SKM-1 treated with dmso at 0.1 percent for 144 hours (cell line): ENCODE measurements around the gene RGS6.

Source experiments
- DNase-seq: peaks from one replicate; lab custom pipeline; 2025; ENCODE audit not compliant: unreplicated experiment; lab: John Stamatoyannopoulos, UW

The RGS6 gene

GRCh38 chr14:72546344-72547016, 614.3 kb downstream of the RGS6 start:
- DNase-seq = no peak

- no peak for DNase-seq
These were observed 615.8 kb downstream of the RGS6 start for GRCh38 chr14:72547999-72548398.

- DNase-seq = no peak
These were observed 616.8 kb downstream of the RGS6 start for GRCh38 chr14:72549026-72549425.

GRCh38 chr14:72549854-72550253, 617.6 kb downstream of the RGS6 start:
- DNase-seq = no peak

GRCh38 chr14:72550513-72550912, 618.3 kb downstream of the RGS6 start:
- no peak for DNase-seq

- no peak for DNase-seq
These were observed 620.0 kb downstream of the RGS6 start for GRCh38 chr14:72552236-72552635.

GRCh38 chr14:72553161-72553560, 620.9 kb downstream of the RGS6 start:
- DNase-seq = no peak

GRCh38 chr14:72553656-72554055, 621.4 kb downstream of the RGS6 start:
- DNase-seq = no peak

- no peak for DNase-seq
These were observed 622.2 kb downstream of the RGS6 start for GRCh38 chr14:72554401-72554800.

GRCh38 chr14:72554994-72555608, 622.9 kb downstream of the RGS6 start:
- DNase-seq = no peak

- DNase-seq = no peak
These were observed 623.4 kb downstream of the RGS6 start for GRCh38 chr14:72555609-72556000.

GRCh38 chr14:72557671-72558070, 625.4 kb downstream of the RGS6 start:
- no peak for DNase-seq

GRCh38 chr14:72558721-72559120, 626.5 kb downstream of the RGS6 start:
- DNase-seq = no peak

- DNase-seq = no peak
These were observed 627.0 kb downstream of the RGS6 start for GRCh38 chr14:72559202-72559601.

- DNase-seq = no peak
These were observed 627.5 kb downstream of the RGS6 start for GRCh38 chr14:72559669-72560255.

GRCh38 chr14:72560331-72560730, 628.1 kb downstream of the RGS6 start:
- DNase-seq = no peak

GRCh38 chr14:72560889-72561493, 628.8 kb downstream of the RGS6 start:
- DNase-seq = no peak

- DNase-seq = no peak
These were observed 630.1 kb downstream of the RGS6 start for GRCh38 chr14:72562300-72562699.

- no peak for DNase-seq
These were observed 631.4 kb downstream of the RGS6 start for GRCh38 chr14:72563676-72564075.

GRCh38 chr14:72565149-72565559, 632.9 kb downstream of the RGS6 start:
- no peak for DNase-seq

- DNase-seq = no peak
These were observed 633.7 kb downstream of the RGS6 start for GRCh38 chr14:72565917-72566316.

- no peak for DNase-seq
These were observed 635.0 kb downstream of the RGS6 start for GRCh38 chr14:72567226-72567625.
